HTR-8/SVneo (cell line): Measurements from ENCODE around the gene LRRC43.

ENCODE experiments used
- DNase-seq: peaks from one replicate; pipeline ENCODE4 v3.0.0; 2011; ENCODE audit warnings: low spot score, mixed read lengths; ENCODE audit not compliant: insufficient read length
- FAIRE-seq: peaks from 2 replicates; lab custom pipeline; 2011; peaks lifted over from hg19 to GRCh38; lab: Jason Lieb, UNC

Gene LRRC43, protein sequence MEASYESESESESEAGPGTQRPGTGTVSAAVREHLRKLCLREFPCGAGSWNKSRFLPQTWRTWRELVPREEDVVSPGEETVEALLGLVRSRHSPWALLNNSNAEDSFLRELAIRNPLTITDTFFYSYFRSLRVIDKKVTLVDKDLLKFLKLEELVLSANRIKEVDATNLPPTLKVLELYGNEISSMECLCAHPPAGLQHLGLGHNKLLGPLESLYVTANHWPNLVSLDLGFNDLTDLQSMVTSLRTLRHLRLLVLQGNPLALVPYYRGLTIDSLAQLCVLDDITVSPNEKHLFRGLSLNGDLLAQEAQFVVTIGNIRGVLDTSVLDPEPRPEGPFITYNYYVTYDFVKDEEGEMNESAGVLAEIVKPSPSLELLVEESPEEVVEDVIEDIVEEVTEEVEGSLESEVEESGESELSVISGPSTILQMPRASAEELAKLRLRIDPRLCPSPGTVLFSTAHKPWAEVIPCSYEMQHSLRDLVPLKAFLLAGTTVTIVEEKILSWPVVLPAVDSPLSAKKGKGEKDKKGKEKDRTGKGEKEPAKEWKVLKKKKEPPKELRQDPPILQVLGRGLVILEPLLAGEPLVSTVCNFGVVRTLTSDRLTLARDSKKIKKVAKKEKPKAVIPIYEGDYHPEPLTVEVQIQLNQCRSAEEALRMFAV

DNA sequence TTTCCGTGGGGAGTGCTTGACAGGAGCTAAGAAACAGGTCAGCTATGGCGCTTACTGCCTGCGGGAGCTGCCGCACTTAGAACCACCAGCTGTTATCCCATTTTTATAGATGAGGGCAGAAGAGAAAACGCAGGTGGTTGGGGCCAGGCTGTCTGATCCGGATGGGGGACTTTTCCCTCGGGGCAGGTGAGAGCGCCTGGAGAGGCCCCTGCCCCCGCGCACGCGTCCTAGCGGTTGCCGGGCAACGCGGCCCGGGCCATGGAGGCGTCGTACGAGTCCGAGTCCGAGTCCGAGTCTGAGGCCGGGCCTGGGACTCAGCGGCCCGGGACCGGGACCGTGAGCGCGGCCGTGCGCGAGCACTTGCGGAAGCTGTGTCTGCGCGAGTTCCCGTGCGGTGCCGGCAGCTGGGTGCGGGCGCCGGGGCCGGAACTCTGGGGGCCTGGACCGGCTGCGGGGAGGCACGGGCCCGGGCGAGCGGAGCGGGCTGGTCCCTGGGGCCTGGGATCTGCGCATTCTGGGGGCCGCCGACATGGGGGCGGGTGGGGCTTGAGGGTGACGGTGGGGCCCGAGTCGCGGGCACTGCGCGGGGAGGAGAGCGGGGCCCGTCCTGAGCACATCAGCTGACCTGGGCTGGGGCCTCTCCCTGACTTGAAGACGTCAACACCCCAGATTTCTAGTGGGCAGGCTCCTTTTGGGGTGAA is at the start of gene LRRC43:
Gene LRRC43, plus strand, starts transcription at position 237 of the 701 bp plus-strand sequence. Its CDS starts 22 bp downstream, at position 259.
- DNase-seq (no peak), FAIRE-seq (no peak)

DNA sequence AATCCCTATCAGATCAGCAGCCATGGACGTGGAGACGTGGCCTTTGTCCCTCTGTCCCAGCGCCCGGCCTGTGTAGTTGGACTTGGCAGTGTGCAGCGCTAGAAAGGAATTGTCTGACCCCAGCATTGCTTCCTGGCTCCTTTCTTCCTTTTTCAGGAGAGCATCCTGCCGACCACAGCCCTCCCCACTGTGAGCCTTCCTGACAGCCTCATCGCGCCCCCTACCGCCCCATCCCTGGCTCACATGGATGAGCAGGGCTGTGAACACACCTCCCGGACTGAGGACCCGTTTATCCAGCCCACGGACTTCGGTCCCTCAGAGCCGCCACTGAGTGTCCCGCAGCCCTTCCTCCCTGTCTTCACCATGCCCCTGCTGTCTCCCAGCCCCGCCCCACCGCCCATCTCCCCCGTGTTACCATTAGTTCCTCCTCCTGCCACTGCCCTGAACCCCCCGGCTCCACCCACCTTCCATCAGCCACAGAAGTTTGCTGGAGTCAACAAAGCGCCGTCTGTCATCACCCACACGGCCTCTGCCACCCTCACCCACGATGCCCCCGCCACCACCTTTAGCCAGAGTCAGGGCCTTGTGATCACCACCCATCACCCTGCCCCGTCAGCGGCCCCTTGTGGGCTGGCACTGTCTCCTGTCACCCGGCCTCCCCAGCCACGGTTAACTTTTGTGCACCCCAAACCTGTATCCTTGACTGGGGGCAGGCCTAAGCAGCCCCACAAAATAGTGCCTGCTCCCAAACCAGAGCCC is 49.6 kb upstream of the LRRC43 start:
- no peak for FAIRE-seq

DNA sequence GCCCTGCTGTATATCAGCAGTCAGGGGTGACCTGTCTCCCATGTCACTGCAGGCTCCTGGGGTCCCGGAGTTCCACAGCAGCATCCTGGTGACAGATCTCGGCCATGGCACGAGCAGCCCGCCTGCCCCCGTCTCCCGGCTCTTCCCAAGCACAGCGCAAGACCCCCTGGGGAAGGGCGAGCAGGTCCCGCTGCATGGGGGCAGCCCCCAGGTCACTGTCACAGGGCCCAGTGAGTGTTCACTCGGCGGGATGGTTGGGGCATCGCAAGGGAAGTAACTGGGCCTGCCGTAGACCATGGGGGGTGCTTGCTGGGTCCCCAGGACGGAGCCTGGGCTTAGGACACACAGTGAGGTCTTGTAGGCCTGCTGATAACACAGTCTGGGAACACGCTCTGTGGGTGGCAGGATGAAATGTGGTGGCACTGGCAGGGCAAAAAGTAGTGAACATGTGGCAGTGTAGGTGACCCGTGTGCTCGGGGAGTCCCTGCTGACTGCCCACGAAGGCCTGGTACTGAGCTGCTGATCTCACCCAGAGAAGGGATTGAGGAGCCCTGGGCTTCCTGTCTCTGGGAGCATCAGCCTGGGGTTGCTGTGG is 47.4 kb upstream of the LRRC43 start:
- DNase-seq (no peak), FAIRE-seq (no peak)

More for the DNA sequence above, 49.6 kb upstream of the LRRC43 start:
- DNase-seq, result no peak

DNA sequence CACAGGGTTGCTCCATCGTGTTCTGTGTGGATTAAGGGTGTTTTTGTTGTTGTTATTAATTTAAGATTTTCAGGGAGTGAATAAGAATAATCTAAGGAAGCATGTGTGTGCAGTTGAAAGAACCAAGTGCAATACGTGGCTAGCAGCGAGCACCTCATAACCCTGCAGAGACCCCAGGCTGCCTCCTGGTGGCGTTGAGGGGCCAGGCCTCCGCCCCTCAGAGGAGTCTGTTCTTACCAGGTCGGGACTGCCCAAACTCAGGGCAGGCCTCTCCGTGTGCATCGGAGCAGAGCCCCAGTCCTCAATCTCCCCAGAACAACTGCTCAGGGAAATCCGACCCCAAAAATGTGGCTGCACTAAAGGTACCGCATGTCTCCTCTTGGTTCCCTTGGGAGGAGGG is 45.7 kb upstream of the LRRC43 start:
- no peak for FAIRE-seq

DNA sequence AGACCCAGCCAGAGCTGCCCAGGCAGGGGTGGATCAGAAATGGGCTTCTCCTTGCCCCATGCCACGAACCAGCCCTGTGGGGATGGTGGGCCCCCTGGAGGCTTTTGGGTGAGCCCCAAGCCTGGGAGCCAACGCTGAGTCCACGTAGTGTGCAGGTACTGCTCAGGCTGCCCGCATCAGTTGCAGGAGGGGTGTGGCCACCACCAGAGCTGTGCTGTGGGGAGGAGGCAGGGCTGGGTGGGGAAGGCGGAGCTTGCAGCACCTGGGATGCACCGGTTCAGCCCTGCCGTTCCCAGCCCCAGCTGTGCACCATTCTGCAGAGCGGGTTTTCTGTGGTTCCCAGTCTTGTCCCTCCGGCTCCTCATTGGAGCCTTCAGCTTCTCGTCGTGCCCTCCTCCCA is 45.2 kb upstream of the LRRC43 start:
- DNase-seq, result no peak
- FAIRE-seq, result no peak

More for the DNA sequence above, 45.7 kb upstream of the LRRC43 start:
- no peak for DNase-seq

DNA sequence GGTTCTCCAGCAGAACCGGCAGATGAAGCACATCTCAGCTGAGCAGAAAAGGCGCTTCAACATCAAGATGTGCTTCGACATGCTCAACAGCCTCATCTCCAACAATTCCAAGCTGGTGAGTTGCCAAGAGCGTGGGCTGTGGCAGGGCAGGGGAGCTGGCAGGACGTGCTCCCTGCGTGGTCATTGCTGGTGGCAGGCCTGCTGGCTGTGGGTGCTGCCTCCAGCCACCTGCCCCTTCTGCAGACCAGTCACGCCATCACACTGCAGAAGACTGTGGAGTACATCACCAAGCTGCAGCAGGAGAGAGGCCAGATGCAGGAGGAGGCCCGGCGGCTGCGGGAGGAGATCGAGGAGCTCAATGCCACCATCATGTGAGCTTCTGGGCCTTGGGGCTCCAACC is 44.7 kb upstream of the LRRC43 start:
- peak; percentile 20 for FAIRE-seq
- no peak for DNase-seq

DNA sequence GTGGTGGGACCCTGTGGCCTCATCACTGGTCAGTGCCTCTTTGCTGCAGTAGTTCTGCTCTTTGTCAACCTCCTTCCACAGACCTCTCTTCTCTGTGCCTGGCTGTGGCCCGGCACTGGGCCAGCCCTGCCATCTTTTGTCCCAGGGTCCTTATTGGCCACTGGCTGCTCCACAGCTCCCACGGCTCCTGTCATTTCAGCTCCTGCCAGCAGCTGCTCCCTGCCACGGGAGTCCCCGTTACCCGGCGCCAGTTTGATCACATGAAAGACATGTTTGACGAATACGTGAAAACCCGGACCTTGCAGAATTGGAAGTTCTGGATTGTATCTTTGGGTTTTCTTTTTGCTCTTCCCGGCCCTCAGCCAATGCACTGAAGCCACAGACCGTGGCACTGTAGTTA is 44.3 kb upstream of the LRRC43 start:
- DNase-seq (no peak), FAIRE-seq (no peak)

DNA sequence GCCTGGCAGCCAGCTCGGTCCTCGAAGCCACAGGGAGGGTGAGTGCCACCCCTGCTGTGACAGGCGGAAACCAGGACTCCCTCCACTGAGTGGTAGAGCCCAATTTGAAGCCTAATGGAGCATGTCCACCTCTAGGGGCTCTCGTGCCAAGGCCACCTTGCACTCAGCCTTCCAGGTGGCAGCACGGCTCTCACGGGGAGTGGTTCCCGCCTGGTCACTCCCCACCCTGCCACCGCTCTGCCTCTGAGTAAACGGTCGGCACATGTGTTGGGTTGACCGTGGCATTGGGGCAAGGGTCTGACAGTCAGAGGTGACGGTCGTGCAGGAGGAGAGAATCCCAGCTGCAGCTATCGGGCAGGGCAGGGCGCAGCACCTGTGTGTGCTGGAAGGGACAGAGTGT is 43.7 kb upstream of the LRRC43 start:
- FAIRE-seq (no peak), DNase-seq (no peak)

DNA sequence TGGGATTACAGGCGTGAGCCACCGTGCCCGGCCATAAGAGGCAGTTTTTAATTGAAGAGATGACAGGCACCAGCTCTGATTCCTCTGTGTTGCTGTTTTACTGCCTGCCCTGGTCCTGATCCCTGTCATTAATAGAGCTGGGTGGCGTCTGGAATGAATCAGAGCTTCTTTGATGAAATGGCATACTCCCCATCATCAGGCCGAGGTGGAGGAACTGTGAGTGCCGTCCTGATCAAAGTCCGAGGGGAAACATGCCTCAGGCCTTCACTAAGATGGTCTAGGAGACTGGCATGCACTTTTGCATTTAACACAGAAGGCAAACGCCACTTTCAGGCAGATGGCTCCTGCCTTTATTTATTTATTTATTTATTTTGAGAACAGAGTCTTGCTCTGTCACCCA is 43.0 kb upstream of the LRRC43 start:
- no peak for DNase-seq
- FAIRE-seq, result no peak

DNA sequence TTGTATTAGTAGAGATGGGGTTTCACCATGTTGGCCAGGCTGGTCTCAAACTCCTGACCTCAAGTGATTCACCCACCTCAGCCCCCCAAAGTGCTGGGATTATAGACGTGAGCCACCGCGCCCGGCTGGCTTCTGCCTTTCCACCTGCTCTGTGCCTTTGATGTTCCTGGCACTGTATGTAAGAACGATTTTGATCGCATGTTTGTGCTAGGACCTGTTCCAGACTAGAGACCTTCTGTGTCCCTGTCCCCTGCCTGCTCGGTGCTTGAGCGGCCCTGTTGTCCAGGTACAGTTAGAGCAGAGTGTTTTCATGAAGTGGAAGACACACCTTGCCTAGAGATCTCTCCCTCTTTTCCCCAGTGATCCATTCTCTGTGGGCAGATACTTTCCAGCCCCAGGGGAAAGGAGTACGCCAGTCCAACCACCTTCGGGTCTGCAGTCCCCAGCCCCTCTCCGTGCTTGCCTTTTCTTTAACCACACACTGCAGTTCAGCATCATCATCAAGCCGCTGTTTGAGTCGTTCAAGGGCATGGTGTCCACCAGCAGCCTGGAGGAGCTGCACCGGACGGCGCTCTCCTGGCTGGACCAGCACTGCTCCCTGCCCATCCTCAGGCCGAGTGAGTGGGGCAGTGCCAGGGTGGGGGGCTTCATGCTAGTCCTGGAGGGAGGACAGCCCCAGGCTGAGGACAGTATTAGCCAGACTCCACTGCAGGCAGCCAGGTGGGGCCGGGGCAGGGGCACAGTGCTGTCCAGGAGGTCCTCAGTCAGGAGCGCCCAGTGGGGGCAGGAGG is 42.3 kb upstream of the LRRC43 start:
- no peak for DNase-seq
- no peak for FAIRE-seq

DNA sequence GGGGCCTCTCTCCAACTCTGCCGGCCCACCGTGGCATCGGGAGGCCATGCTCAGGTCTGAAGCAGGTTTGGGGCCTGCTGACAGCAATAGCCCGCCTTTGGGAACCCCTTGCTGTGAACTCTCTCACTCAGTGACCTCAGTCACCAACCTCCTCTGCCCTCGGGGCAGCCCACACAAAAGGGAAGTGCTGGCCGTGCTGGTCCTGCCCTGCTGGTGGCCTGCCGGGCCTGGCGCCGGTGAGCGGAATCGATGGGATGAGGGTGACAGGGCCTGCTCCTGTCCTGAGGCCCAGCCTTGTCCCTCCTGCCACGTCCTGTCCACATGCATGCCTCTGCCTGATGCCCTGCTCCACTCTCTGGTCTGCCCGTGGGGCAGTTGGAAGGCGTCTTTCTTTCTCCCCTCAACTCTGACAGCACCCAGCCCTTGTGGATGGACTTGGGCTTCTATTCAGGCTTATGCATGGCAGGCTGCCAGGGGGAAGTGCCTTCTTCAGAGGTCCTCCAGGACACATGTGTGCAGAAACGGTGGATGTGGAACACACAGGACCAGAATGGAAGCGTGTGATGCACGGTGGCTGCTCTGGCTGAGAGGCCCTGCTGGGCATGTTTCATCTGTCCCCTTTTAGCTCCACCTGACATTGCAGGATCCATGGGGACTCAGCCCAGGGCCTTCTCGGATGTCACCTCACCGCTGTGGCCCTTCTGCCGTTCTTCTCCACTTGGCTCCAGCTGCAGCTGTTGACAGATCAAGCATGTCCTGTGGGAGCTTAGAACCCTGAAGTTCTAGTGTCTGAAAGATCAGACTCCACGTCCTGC is 40.8 kb upstream of the LRRC43 start:
- FAIRE-seq (no peak), DNase-seq (no peak)

DNA sequence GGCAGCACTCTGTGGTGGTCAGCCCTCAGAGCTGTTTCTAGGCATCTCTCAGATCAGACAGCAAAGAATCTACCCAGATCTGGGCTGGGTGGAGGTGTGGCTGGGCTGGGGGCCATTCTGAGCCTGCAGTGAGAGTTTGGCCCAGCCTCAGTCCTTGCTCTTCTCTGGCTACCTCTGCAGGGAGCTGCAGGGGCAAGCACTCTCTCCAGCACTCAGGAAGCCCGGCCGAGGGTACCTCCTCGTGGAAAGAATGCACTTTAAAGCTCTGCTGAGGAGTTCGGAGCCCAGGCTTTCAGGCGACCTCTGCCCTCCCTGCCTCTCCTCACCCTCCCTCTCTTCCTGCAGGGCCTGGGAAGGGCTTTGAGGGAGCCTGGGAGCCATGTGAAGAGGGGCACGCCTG is 40.1 kb upstream of the LRRC43 start:
- FAIRE-seq (no peak), DNase-seq (no peak)

DNA sequence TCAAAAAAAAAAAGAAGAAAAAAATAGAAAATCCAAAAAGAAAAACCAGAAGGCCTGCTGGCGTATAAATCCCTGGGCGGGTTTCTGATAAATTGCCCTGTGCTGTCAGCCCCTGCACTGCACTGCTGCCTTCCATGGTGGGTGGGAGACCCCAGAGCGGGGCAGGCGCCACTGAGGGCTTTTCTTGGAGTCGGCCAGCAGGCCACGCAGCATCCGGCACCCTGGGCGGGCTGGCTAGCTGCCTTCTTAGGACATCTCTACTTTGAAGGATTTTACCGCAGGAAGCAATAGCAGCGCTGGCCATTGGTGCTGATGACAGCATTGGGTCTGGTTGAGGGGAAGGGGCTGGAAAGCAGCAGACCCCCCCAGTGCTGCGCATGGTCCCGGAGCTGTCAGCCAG is 38.0 kb upstream of the LRRC43 start:
- DNase-seq, result no peak
- no peak for FAIRE-seq

DNA sequence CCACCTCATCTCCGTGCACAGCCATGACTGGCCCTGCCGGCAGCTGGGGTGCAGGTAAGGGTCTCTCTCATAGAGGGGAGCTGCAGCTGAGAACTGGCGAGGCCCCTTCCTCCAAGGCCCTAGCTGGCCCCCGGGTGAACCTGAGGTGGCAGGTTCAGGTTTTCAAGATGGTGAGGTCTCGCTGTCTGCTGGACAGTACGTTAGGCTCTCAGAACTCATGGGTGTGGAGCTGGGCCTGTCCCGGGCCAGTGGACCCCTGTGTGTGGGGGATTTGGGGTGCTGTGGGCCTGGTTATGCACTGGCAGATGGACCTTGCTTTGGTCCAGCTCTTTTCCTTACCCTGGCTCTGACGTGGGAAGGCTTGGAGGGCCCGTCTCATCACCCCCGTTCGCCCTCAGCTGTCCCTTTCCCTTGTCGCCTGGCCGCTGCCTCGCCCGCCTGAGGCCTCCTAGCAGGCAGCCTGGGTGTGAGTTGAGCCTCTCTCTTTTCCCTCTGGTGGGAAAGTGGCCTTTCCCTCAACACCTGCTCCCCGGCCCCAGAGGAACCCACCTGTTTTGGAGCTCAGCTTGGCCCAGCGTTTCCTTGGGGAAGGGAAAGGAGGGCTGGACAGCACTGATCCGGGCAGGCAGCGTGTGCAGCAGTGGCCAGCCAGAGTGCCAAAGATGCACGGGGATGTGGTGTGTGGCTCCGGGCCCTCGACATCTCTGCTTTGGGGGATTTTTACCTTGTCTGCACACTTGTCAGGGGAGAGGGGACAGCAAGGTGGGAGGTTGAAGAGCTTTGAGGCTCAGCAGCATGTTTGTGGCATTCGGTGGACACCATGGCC is 37.2 kb upstream of the LRRC43 start:
- DNase-seq, result no peak
- no peak for FAIRE-seq

DNA sequence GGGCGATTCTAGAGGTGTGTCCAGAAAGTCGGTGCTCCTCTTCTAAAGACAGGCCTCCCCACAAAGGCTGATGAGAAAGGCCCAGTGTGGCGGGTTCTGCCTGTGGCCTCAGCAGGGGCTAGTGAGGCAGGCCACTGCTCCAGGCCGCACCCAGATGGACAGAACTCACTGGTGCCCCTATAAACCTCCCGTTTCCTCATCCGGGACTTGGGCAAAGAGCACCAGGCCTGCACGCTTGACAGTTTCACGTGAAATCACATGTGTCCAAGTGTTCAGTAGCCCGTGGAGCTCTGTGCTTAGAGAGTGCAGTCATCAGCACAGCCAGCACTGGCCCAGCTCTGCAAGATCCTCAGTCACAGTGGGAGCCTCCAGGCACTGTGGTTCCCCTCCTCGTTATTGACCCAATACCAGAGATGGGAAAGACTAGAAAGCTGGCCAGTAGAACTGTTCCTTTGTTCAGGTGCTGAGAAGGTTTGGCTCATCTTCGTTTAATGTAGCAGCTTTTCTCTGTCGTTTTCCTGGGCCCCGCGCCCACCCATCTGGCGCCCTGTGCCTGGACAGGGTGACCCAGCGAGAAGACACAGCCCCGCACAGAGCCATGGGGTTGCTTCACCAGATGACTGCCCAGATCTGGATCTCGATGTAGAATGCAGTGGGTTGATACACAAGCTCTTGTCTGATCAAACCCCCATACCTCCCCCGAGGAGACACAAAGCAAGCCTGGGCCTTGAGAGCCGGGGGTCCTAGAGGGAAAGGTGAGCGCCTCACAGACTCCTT is 35.2 kb upstream of the LRRC43 start:
- FAIRE-seq (no peak), DNase-seq (no peak)

DNA sequence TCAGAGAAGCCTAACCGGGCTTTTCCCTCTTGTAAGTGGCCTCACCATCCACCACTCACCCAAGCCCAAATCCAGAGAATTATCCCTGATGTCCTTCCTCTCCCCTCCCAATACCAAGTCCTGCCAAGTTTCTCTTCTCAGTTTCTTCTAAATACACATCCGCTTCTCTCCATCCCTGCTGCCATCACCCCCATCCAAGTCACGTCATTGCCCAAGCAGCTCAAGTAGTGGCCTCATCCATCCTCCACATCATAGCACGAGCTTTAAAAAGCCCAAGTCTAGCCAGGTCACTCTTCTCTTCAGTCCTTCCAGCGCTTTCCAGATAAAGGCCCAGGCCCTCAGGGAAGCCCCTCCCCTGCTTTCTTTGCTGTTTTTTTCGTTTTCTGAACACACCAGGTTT is 34.3 kb upstream of the LRRC43 start:
- DNase-seq (no peak), FAIRE-seq (no peak)

DNA sequence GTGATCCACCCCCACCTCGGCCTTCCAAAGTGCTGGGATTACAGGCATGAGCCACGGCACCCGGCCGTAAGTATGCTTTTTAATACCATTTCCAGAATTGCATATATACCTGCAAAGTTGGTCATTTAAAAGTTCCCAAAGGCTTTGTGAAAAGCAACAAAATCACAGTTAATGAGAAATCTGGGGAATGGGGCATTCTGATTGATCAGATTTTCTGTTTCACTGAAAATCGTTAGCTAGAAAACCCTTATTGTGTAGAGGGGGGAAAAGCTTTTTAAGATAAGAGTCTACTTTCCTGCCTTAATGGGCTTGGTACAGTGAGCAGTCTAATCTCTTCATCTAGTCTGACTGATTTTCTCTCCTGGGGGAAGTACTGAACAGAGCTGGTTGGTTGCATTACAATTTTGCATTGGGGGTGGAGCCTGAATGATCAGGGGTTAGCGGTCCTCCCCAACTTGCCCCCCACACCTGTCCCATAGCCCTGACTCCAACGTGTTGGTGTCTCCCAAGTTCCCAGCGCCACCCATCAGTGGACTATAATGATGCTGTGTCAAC is 32.7 kb upstream of the LRRC43 start:
- no peak for DNase-seq
- FAIRE-seq, result no peak
